Cardiac fibroblast (primary cell): Measurements from ENCODE around the gene SND1.
A peak's percentile ranks its signal among the peaks of the same experiment; 100 is the strongest.
"Not testable (repeated sequence)": the region's sequence is repeated elsewhere in the genome, so short reads cannot be mapped to it uniquely, and the experiment has no call there.

Experiments used
- DNase-seq, 2 donors: peaks; one replicate each; pipeline versions ENCODE4 v3.0.0 to v3.0.0-alpha.2; 2010; ENCODE audit warnings: low read depth in 2 of 2
- H3K4me3 ChIP-seq, 2 donors: replicated peaks in 1 of 2; 1 replicate in 1 of 2; 2 replicates in 1 of 2; pipeline ENCODE4 v1.5.1; 2011; ENCODE audit warnings: low read depth in 2 of 2, low read length in 2 of 2, mild to moderate bottlenecking in 2 of 2, moderate library complexity in 1 of 2
- TF ChIP-seq, protein P1 (sequence below): IDR thresholded peaks from one replicate; pipeline ENCODE4 v1.5.1; 2011; ENCODE audit warnings: low read depth, mild to moderate bottlenecking, low read length, inconsistent platforms

Gene SND1

DNA sequence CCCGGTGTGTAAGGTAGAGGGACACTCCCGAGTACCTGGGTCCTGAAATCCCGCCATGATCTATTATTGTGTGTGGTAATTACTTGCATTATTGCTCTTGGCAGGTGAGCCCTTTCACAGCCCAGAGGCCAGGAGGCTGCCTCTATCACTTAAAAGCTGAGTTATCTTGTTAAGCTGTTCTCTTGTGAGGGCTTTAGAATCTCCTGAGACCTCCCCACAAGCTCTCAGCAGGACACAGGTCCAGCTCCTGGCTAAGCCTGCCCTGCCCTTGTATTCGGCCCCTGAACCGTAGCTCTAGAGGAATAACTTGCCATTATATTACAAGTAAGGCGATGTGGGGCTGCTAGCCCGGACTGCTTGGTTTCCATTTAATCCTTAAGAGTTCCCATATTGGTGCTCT lies 13.9 kb downstream of the SND1 start:
- TF ChIP-seq, protein P1, sequence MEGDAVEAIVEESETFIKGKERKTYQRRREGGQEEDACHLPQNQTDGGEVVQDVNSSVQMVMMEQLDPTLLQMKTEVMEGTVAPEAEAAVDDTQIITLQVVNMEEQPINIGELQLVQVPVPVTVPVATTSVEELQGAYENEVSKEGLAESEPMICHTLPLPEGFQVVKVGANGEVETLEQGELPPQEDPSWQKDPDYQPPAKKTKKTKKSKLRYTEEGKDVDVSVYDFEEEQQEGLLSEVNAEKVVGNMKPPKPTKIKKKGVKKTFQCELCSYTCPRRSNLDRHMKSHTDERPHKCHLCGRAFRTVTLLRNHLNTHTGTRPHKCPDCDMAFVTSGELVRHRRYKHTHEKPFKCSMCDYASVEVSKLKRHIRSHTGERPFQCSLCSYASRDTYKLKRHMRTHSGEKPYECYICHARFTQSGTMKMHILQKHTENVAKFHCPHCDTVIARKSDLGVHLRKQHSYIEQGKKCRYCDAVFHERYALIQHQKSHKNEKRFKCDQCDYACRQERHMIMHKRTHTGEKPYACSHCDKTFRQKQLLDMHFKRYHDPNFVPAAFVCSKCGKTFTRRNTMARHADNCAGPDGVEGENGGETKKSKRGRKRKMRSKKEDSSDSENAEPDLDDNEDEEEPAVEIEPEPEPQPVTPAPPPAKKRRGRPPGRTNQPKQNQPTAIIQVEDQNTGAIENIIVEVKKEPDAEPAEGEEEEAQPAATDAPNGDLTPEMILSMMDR, result no peak
- no peak overlapping the region for H3K4me3 ChIP-seq
- DNase-seq, result no peak

DNA sequence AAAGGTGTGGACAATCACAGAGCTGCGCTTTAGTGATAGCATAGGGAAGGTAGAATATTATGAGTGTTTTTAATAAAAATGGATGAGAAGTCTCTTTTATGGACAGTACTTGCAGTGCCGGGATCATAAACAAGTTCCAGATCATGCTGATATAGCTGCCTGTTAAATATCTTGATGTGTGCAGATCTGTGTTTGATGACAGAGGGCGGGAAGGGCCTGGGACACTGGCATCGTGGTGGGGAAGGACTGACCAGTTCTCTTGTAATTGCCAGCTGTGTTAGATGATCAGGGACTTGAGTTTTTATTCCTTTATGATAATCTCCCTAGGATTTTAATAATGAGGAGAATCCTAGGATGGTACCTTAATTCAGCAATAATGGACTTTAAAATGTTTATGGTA lies 14.6 kb downstream of the SND1 start:
- no peak overlapping the region for H3K4me3 ChIP-seq
- TF ChIP-seq, protein P1, result no peak
- DNase-seq, result no peak

DNA sequence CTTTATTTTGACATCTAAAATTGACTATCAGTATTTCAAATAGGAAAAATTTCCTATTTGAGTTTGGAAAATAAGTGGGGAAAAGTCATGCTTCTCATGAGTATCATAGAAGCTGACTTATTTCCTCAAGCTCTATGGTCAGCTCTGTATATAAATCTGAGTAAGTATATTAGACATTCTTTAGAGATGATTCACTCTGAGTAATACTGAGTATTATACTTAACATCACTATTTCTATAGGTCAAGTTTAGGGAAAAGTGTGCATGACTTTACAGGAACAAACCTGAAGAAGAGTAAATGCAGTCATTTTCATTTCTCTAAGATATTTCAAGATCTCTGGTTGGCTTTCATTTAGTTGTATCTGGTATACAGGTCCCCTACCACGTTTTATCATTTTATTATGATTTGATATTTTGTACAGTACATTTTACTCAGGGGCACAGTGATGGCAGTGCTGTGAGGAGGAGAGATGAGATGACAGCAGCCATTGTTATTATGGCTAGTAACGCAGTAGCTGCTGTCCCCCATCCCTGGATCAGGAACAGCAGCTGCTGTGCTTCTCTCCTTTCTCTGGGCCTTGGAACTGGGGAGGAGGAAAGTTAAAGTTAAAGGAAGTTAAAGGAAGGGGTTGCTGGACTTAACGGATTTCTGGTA lies 15.2 kb downstream of the SND1 start:
- TF ChIP-seq, protein P1, result no peak
- peak; percentile 39 to 75 for DNase-seq
- peak overlapping the region in 1 of 2 donors; percentile 13 for H3K4me3 ChIP-seq

DNA sequence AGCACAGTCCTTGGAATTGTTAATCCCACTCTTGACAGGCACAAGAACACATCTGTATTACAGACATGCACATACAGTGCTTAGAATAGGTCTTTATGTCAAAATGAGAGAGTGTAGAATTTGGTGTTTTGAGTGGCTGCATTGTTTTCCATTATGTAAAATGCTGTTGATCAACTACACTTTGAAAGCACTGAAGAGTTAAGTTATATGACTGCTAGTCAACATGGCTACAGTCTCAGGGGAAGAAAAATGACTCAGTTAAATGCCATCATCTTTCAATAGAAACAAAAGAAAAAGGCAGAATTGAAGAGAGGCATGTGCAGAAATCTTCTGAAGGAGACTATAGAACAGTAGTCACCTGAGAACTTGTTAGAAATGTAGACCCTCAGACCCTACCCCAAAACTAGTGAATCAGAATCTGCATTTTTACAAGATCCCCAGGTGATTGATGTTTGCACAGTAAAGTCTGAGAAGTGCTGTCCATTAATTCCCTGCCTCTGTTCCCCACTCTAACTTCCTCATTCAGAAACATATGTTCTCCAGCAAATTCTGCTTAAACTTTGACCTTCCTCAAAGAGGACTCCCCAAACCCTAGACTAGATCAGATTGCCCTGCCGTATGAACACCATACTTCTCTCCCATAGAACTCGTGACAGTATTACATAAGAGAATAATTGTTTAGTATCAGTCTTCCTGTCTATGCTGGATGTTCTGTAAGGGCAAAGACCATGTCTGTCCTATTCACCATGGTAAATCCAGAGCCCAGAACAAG lies 16.0 kb downstream of the SND1 start:
- TF ChIP-seq, protein P1, result no peak
- DNase-seq, result peak in 1 of 2 donors; percentile 75
- no peak overlapping the region for H3K4me3 ChIP-seq

DNA sequence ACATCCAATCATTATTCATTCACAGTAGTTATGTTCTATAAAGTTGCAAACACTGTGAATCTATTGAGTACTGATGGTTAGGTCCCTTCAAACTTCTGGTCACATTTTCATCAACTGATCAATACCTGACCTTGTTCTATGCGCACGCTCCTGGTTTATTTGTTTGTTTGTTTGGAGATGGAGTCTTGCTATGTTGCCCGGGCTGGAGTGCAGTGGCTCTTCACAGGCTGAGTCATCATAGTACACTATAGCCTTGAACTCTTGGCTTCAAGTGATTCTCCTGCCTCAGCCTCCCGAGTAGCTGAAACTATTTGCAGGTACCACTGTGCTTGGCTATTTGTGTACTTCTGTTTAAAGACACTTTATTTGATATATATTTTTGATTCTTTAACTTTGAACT lies 19.3 kb downstream of the SND1 start:
- DNase-seq, result no peak
- H3K4me3 ChIP-seq, result no peak overlapping the region
- TF ChIP-seq, protein P1, result no peak

DNA sequence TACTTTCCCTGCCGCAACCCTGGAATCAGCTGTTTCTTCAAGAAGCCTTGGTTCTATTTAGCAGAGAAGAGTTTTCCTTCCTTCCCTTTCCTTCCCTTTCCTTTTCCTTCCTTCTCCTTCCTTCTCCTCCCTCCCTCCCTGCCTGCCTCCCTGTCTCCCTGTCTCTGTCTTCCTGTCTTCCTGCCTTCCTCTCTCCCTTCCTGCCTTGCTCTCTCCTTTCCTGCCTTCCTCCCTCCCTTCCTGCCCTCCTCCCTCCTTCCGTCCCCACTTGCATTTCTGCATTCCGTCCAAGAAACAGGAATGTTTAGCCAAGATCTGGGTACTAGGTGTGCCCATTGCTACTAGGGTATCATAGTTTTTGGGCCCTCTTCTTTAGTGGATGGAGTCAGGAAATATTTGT lies 21.9 kb downstream of the SND1 start:
- H3K4me3 ChIP-seq, result no peak overlapping the region
- TF ChIP-seq, protein P1, result no peak
- DNase-seq, result peak in 1 of 2 donors; percentile 22

DNA sequence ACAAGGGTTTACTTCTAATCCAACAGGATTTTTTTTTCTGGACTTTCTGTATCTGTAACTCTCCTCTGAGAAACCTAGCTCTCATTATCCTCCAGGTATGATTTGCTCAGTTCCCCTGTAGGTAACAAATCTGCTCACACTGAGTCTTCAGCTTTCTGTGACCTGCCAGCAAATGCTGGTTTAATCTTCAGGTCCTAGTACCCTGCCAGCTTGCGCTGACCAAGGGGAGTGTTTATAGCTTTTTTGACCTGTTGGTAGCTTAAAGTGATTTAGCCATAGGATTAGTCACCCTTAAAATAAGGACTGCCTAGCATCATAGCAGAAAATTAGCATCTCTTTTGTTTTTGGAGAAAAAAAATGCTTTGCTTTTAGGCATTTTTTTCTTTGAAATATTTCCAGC lies 22.4 kb downstream of the SND1 start:
- no peak overlapping the region for H3K4me3 ChIP-seq
- no peak for DNase-seq
- TF ChIP-seq, protein P1, result no peak

DNA sequence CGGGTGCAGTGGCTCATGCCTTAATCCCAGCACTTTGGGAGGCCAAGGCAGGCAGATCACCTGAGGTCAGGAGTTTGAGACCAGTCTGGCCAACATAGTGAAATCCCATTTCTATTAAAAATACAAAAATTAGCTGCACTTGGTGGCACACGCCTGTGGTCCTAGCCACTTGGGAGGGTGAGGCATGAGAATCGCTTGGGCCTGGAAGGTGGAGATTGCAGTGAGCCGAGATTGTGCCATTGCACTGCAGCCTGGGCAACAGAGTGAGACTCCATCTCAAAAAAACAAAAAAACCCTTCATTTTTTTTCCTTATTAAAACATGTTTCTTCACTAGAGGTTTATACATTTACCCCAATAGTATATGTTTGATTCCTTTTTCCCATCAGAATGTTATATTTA lies 22.9 kb downstream of the SND1 start:
- H3K4me3 ChIP-seq, DNase-seq: not testable (repeated sequence)
